ENCODE results near the gene RBM15. TPM values are rescaled to one million over a fixed set of nuclear protein-coding genes. Genes with fewer than 3 reads are reported as not detected.

Gene RBM15
- total RNA-seq, 1 experiment from 2014 or later = 36.1 TPM

DNA sequence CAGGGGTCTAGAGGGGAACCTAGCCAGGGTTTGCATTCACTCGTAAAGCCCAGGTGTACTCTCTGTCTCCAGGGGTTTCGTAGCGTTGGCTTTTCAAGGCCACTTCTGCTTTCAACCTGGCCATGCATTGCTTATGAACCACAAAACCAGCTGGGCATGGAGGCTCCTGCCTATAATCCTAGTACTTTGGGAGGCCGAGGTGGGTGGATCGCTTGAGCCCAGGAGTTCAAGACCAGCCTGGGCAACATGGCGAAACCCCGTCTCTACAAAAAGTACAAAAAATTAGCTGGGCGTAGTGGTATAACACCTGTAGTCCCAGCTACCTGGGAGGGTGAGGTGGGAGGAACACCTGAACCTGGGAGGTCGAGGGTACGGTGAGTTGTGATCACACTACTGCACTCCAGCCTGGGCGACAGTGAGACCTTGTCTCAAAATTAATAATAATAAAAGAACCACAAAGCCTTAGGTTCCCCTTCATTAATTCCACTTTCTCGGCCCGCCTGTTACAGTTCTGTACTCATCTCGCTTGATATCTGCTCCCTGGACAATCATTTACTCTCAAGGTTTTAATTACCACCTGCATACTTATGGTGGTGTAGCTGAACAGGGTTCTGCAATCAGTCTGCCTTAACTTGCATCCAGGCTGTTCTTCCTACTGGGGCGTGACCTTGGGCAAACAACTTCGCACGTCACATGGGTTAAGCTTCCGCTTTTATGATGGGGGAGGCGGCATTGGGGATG is 45.6 kb downstream of the RBM15 start:
- Histone ChIP-seq H3K36me3 (ENCODE audit: control insufficient read depth, insufficient read depth, low read length) (no peaks in the 10 kb centered on the region), H3K4me3 (ENCODE audit: low read depth, low read length) (no peak overlapping the region), H3K4me1 (no peaks in the 10 kb centered on the region), H3K9me3 (no peaks in the 10 kb centered on the region), H3K27me3 (replicated peaks; ENCODE audit: control insufficient read depth, insufficient read depth, low read length) (no peaks in the 10 kb centered on the region)
- ChIA-PET POLR2A (no interaction called here), CTCF (no interaction called here)
- TF ChIP-seq, protein P1, sequence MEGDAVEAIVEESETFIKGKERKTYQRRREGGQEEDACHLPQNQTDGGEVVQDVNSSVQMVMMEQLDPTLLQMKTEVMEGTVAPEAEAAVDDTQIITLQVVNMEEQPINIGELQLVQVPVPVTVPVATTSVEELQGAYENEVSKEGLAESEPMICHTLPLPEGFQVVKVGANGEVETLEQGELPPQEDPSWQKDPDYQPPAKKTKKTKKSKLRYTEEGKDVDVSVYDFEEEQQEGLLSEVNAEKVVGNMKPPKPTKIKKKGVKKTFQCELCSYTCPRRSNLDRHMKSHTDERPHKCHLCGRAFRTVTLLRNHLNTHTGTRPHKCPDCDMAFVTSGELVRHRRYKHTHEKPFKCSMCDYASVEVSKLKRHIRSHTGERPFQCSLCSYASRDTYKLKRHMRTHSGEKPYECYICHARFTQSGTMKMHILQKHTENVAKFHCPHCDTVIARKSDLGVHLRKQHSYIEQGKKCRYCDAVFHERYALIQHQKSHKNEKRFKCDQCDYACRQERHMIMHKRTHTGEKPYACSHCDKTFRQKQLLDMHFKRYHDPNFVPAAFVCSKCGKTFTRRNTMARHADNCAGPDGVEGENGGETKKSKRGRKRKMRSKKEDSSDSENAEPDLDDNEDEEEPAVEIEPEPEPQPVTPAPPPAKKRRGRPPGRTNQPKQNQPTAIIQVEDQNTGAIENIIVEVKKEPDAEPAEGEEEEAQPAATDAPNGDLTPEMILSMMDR (IDR thresholded peaks at IDR 0.05; ENCODE audit: insufficient read depth in 1 of 2, low read depth in 1 of 2, low read length in 1 of 2, severe bottlenecking in 1 of 2, unreplicated experiment in 1 of 2) = no peak
- BruUV-seq (replicated peaks) = no TSS peak
- H3K4me1 Mint-ChIP-seq (ENCODE audit: low read depth, unreplicated experiment) = no peaks in the 10 kb centered on the region
- H3K36me3 Mint-ChIP-seq (ENCODE audit: insufficient read depth, unreplicated experiment) = no peaks in the 10 kb centered on the region
- H3K9me3 Mint-ChIP-seq (ENCODE audit: unreplicated experiment) = no peaks in the 10 kb centered on the region
- no peak overlapping the region for H3K4me3 Mint-ChIP-seq (ENCODE audit: unreplicated experiment)
- H3K27me3 Mint-ChIP-seq (ENCODE audit: insufficient read depth, unreplicated experiment) = no peaks in the 10 kb centered on the region
- no peak overlapping the region for H3K27ac Mint-ChIP-seq (ENCODE audit: unreplicated experiment)
- intact Hi-C loops (cut with micrococcal nuclease; ENCODE audit: unreplicated experiment) = no loop called here
- no peak for DNase-seq

GRCh38 chr1:110385369-110385768 is 46.2 kb downstream of the RBM15 start:
- Mint-ChIP-seq H3K36me3 (ENCODE audit: insufficient read depth, unreplicated experiment) (no peaks in the 10 kb centered on the region), H3K27me3 (ENCODE audit: insufficient read depth, unreplicated experiment) (no peaks in the 10 kb centered on the region), H3K4me1 (ENCODE audit: low read depth, unreplicated experiment) (no peaks in the 10 kb centered on the region), H3K27ac (ENCODE audit: unreplicated experiment) (no peak overlapping the region), H3K4me3 (ENCODE audit: unreplicated experiment) (no peak overlapping the region), H3K9me3 (ENCODE audit: unreplicated experiment) (no peaks in the 10 kb centered on the region)
- no peak overlapping the region for H3K4me3 ChIP-seq (ENCODE audit: low read depth, low read length)
- BruUV-seq (replicated peaks) = no TSS peak
- peaks cover 3% of the 10 kb centered on the region; the same call in 1 of the 2 replicates for H3K4me1 ChIP-seq
- no peaks in the 10 kb centered on the region for H3K36me3 ChIP-seq (ENCODE audit: control insufficient read depth, insufficient read depth, low read length)
- CTCF ChIA-PET = no interaction called here
- H3K27me3 ChIP-seq (replicated peaks; ENCODE audit: control insufficient read depth, insufficient read depth, low read length) = no peaks in the 10 kb centered on the region
- TF ChIP-seq, protein P1 (IDR thresholded peaks at IDR 0.05; ENCODE audit: insufficient read depth in 1 of 2, low read depth in 1 of 2, low read length in 1 of 2, severe bottlenecking in 1 of 2, unreplicated experiment in 1 of 2) = no peak
- H3K9me3 ChIP-seq = no peaks in the 10 kb centered on the region
- DNase-seq = no peak
- POLR2A ChIA-PET = no interaction called here
- intact Hi-C loops (cut with micrococcal nuclease; ENCODE audit: unreplicated experiment) = no loop called here

DNA sequence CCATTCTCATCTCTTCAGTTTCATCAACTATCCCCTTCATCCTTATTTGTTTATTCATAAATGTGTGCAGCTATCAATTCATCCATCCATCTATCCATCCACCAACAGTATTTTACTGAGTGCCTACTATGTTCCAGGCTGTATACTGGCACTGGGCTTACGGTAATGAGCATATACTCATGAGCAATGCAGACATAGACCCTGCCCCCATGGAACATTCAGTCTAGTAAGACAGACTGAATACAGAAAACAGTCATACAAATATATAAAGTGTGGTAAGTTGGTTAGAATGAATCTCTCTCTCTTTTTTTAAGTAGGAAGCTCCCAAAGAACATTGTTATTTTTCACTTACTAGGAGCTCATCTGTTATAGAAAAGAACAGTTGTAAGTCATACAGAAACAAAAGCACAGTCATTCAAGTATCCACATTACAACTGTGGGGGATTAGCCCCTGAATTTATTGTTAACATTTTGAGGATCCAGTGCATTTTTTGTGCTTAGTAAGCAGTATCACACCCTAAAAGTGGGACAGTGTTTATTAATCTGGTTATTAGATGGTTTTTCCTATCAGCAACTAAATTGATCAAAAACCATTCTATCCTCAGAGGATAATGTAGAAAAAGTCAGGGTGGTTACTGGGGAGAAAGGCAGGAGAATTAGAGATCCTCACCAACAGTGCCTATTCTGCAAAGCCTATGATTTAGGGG is 48.0 kb downstream of the RBM15 start:
- H3K4me3 Mint-ChIP-seq (ENCODE audit: unreplicated experiment) = no peak overlapping the region
- no TSS peak for BruUV-seq (replicated peaks)
- H3K27ac Mint-ChIP-seq (ENCODE audit: unreplicated experiment) = no peak overlapping the region
- H3K4me1 Mint-ChIP-seq (ENCODE audit: low read depth, unreplicated experiment) = peaks cover 8% of the 10 kb centered on the region
- Histone ChIP-seq H3K4me3 (ENCODE audit: low read depth, low read length) (no peak overlapping the region), H3K27me3 (replicated peaks; ENCODE audit: control insufficient read depth, insufficient read depth, low read length) (no peaks in the 10 kb centered on the region), H3K36me3 (ENCODE audit: control insufficient read depth, insufficient read depth, low read length) (no peaks in the 10 kb centered on the region), H3K4me1 (peaks cover 20% of the 10 kb centered on the region), H3K9me3 (no peaks in the 10 kb centered on the region)
- DNase-seq = no peak
- no peaks in the 10 kb centered on the region for H3K36me3 Mint-ChIP-seq (ENCODE audit: insufficient read depth, unreplicated experiment)
- TF ChIP-seq, protein P1 (IDR thresholded peaks at IDR 0.05; ENCODE audit: insufficient read depth in 1 of 2, low read depth in 1 of 2, low read length in 1 of 2, severe bottlenecking in 1 of 2, unreplicated experiment in 1 of 2) = no peak
- no peaks in the 10 kb centered on the region for H3K9me3 Mint-ChIP-seq (ENCODE audit: unreplicated experiment)
- POLR2A ChIA-PET = no interaction called here
- intact Hi-C loops (cut with micrococcal nuclease; ENCODE audit: unreplicated experiment) = no loop called here
- CTCF ChIA-PET = no interaction called here
- no peaks in the 10 kb centered on the region for H3K27me3 Mint-ChIP-seq (ENCODE audit: insufficient read depth, unreplicated experiment)
